ENCODE results near the gene SERPINC1. TPM values are rescaled to one million over a fixed set of nuclear protein-coding genes. Genes with fewer than 3 reads are reported as not detected.

SERPINC1 gene
- total RNA-seq, 4 donors from 2014 or later = not detected

DNA sequence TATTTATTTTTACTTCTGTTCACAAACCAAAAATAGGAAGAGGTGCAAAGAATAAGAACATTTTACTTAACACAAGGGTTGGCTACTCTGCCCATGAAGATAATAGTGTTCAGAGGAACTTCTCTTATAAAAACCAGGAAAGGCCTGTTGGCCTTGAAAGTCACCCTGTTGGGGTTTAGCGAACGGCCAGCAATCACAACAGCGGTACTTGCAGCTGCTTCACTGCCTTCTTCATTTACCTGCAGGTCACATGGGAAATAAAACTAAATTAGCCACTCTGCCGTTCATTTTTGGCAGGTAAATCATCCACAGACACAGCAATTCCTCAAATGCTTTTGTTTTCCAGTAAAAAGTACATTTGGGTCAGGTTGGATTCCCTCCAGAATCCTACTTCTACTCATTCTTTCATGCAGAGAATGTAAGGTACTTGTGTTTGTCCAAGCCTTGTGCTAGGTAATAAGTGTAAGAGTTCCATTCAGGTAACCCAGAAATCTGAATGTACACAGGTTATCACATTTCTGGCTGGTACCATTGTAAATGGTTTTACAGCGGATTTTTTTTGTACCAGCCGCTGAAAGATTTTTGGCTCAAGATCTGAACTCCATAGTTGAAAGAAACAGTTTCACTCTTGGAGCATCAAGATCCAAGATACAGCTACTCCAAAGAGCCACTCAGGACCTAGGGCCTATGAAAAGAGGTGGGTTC is 13.1 kb downstream of the SERPINC1 start:
- no peaks in the 10 kb centered on the region for H3K27me3 ChIP-seq
- H3K36me3 ChIP-seq = no peaks in the 10 kb centered on the region
- H3K27ac ChIP-seq = no peak overlapping the region
- H3K9me3 ChIP-seq = no peaks in the 10 kb centered on the region
- TF ChIP-seq POLR2A (IDR thresholded peaks at IDR 0.05) (no peak), CTCF (IDR thresholded peaks at IDR 0.05) (no peak)
- H3K4me1 ChIP-seq = no peaks in the 10 kb centered on the region
- no peak overlapping the region for H3K4me3 ChIP-seq
- no peak for DNase-seq

- TF ChIP-seq CTCF (IDR thresholded peaks at IDR 0.05) = no peak
- TF ChIP-seq POLR2A (IDR thresholded peaks at IDR 0.05) = no peak
- H3K4me1 ChIP-seq = no peaks in the 10 kb centered on the region
- H3K36me3 ChIP-seq = no peaks in the 10 kb centered on the region
- no peak overlapping the region for H3K4me3 ChIP-seq
- H3K27me3 ChIP-seq = no peaks in the 10 kb centered on the region
- no peak for DNase-seq
- no peak overlapping the region for H3K27ac ChIP-seq
- H3K9me3 ChIP-seq = no peaks in the 10 kb centered on the region
Observed at GRCh38 chr1:173900992-173901391, 16.1 kb downstream of the SERPINC1 start.

DNA sequence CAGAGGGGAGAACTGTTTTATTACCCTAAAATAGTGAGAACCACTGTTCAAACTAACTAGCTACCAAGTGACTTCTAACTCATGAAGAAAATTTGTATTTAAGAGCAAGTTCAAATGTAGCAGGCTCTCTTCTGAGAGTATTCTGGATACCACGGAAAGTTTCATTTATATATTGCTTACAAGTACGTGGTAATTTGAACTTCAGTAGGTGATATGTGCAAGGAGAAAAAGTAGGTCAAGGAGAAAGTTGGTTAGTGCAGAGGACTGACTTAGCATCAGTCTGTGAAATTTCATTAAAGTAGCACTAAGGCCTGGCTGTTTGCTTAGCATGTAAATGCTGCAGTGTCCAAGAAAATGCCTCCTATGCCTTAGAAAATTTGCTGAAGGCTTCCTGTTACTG is 16.7 kb downstream of the SERPINC1 start:
- H3K4me3 ChIP-seq = no peak overlapping the region
- no peak for DNase-seq
- TF ChIP-seq CTCF (IDR thresholded peaks at IDR 0.05) (no peak), POLR2A (IDR thresholded peaks at IDR 0.05) (no peak)
- no peaks in the 10 kb centered on the region for H3K9me3 ChIP-seq
- H3K36me3 ChIP-seq = no peaks in the 10 kb centered on the region
- no peaks in the 10 kb centered on the region for H3K4me1 ChIP-seq
- no peaks in the 10 kb centered on the region for H3K27me3 ChIP-seq
- H3K27ac ChIP-seq = no peak overlapping the region

DNA sequence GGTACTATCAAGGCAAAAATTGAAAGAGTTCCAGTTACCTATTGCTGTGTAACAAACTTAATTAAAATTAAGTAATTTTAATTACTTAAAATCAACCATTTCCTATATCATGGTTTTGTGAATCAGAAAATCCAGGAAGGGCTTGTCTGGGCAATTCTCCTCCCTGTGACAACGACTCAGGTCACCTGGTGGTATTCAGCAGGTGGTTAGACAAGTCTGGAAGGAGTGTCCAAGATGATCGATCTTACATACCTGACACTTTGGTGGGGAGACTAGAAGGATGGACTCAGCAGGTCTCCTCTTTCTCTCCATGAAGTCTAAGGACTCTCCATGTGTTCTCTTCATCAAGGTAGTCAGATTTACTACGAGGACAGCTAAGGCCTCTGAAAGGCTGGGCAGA is 22.9 kb downstream of the SERPINC1 start:
- Histone ChIP-seq H3K36me3 (no peaks in the 10 kb centered on the region), H3K4me3 (no peak overlapping the region), H3K4me1 (no peaks in the 10 kb centered on the region), H3K9me3 (no peaks in the 10 kb centered on the region), H3K27ac (no peak overlapping the region), H3K27me3 (no peaks in the 10 kb centered on the region)
- no peak for DNase-seq
- TF ChIP-seq POLR2A (IDR thresholded peaks at IDR 0.05) = no peak

DNA sequence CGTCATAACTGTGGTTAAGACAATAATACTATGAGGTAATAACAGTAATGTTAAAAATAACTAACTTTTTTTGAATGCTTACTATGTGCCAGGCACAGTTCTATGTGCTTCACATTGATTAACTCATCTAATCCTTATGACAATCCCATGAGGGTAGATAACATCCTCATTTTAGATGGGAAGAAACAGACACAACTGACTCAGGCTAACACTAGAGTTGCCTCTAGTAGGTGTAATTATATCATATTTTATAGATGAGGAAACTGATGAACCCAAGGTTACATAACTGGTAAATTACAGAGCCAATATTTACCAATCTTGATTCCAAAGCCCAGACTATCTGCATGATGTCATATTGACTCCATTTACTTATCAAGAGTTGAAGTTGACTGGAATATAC is 23.5 kb downstream of the SERPINC1 start:
- TF ChIP-seq POLR2A (IDR thresholded peaks at IDR 0.05) = no peak
- no peak for TF ChIP-seq CTCF (IDR thresholded peaks at IDR 0.05)
- Histone ChIP-seq H3K36me3 (no peaks in the 10 kb centered on the region), H3K4me1 (no peaks in the 10 kb centered on the region), H3K27me3 (no peaks in the 10 kb centered on the region), H3K4me3 (no peak overlapping the region), H3K27ac (no peak overlapping the region), H3K9me3 (no peaks in the 10 kb centered on the region)
- DNase-seq = no peak

DNA sequence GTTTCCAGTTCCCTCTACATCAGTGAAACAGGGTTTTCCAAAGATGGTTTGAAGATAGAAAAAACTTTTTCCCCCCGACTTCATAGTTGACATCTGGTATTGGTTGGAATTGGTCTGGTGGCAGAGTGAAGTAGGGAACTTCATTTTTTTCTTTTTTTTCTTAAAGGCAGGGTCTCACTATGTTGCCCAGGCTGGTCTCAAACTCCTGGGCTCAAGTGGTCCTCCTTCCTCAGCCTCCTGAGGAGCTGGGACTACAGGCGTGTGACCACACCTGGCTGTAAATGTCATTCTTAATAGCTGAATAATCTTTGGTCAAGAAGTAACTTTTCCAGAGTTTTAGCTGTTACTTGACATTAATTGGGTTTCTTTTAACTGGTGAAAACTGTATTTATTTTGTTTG is 27.2 kb downstream of the SERPINC1 start:
- no peak for DNase-seq
- Histone ChIP-seq H3K4me3 (no peak overlapping the region), H3K4me1 (no peaks in the 10 kb centered on the region)

More for the DNA sequence above, 27.2 kb downstream of the SERPINC1 start:
- H3K36me3 ChIP-seq = peaks cover 0 to 12% (median 0%) of the 10 kb centered on the region in 3 donors
- no peaks in the 10 kb centered on the region for H3K9me3 ChIP-seq
- TF ChIP-seq CTCF (IDR thresholded peaks at IDR 0.05) = no peak
- TF ChIP-seq POLR2A (IDR thresholded peaks at IDR 0.05) = no peak
- H3K27ac ChIP-seq = no peak overlapping the region
- no peaks in the 10 kb centered on the region for H3K27me3 ChIP-seq
